HCT116 (cell line): ENCODE measurements around the gene DNM1L. TPM values are rescaled to one million over a fixed set of nuclear protein-coding genes. Genes with fewer than 3 reads are reported as not detected.

Experiments
- ATAC-seq: fragments of 200-7000 bp; cut with Tn5 transposase; 2 replicates; pipeline ENCODE4 v1.9.1; 2020; ENCODE audit warnings: mild to moderate bottlenecking, moderate library complexity
- BruUV-seq: library from RNA; stranded (reverse); fragments of 400-500 nt; replicated peaks from 2 replicates; lab custom pipeline; 2021; lab: Mats Ljungman, UMichigan
- CTCF ChIA-PET: fragments of 300-600 bp; sonication (Branson Sonifier 250); formaldehyde crosslinking; loops from one replicate; lab custom pipeline; 2021; ENCODE audit warnings: antibody characterized with exemption; lab: Charles Lee
- POLR2A ChIA-PET: fragments of 300-600, 350-600 bp; sonication (Branson Sonifier 250); formaldehyde crosslinking; loops from one replicate; lab custom pipeline; 2021; ENCODE audit warnings: antibody characterized with exemption; lab: Charles Lee
- RAD21 ChIA-PET, 2 experiments: fragments of 300-600 bp; sonication (Branson Sonifier 250); formaldehyde crosslinking; loops; one replicate each; lab custom pipeline; 2023; ENCODE audit warnings: low total read pairs in 2 of 2; ENCODE audit not compliant: uncharacterized antibody in 2 of 2, unreplicated experiment in 2 of 2, low non-redundant PET in 1 of 2; lab: Charles Lee
- DNase-seq: peaks from one replicate; pipeline ENCODE4 v3.0.0-alpha.2; 2010; ENCODE audit warnings: low read depth, low spot score
- H2AFZ ChIP-seq: fragments of 200-600 bp; shearing (Covaris generic), sonication (generic); 2 replicates; pipeline ENCODE4 v1.6.1; 2017; ENCODE audit warnings: low read depth, mixed run types, mixed read lengths, antibody characterized with exemption, low read length; ENCODE audit not compliant: poor library complexity, severe bottlenecking
- H3K27ac ChIP-seq: 2 replicates; pipeline ENCODE4 v1.5.1; 2012; ENCODE audit warnings: low read depth, low read length
- H3K27me3 ChIP-seq: fragments of 200-600 bp; sonication (generic); 2 replicates; pipeline ENCODE4 v1.6.1; 2016; ENCODE audit warnings: mixed run types, low read length, mixed read lengths; ENCODE audit not compliant: insufficient read depth
- H3K36me3 ChIP-seq, 2 experiments: fragments of 200-500 bp in 1 of 2; fragments of 200-600 bp in 1 of 2; sonication (Bioruptor generic) in 1 of 2; sonication (generic) in 1 of 2; 2 replicates each; pipeline versions ENCODE4 v1.5.1 to v1.6.1; 2014 to 2016; ENCODE audit warnings: low read length in 2 of 2, inconsistent platforms in 1 of 2, mixed read lengths in 1 of 2, mixed run types in 1 of 2; ENCODE audit not compliant: insufficient read depth in 2 of 2, control insufficient read depth in 1 of 2
- H3K4me1 ChIP-seq, 2 experiments: fragments of 200-600 bp in 1 of 2; sonication (generic) in 1 of 2; 2 replicates each; pipeline versions ENCODE4 v1.5.1 to v1.6.1; 2012 to 2017; ENCODE audit warnings: low read length in 2 of 2, inconsistent platforms in 1 of 2, mild to moderate bottlenecking in 1 of 2, mixed read lengths in 1 of 2, mixed run types in 1 of 2, moderate library complexity in 1 of 2; ENCODE audit not compliant: insufficient read depth in 2 of 2, control insufficient read depth in 1 of 2
- H3K4me2 ChIP-seq: fragments of 200-600 bp; sonication (generic); 2 replicates; pipeline ENCODE4 v1.6.1; 2017; ENCODE audit warnings: mixed run types, low read length, mixed read lengths
- H3K4me3 ChIP-seq, 2 experiments: fragments of 200-600 bp in 1 of 2; sonication (generic) in 1 of 2; replicated peaks in 1 of 2; 2 replicates each; pipeline ENCODE4 v1.5.1; 2011 to 2016; ENCODE audit warnings: low read length in 2 of 2, control low read depth in 1 of 2, low read depth in 1 of 2, mild to moderate bottlenecking in 1 of 2, mixed read lengths in 1 of 2, mixed run types in 1 of 2
- H3K79me2 ChIP-seq: fragments of 200-600 bp; sonication (generic); 2 replicates; pipeline ENCODE4 v1.6.1; 2017; ENCODE audit warnings: mild to moderate bottlenecking, mixed run types, low read length, moderate library complexity, mixed read lengths; ENCODE audit not compliant: insufficient read depth
- H3K9ac ChIP-seq: fragments of 200-600 bp; sonication (generic); 2 replicates; pipeline ENCODE4 v1.6.1; 2016; ENCODE audit warnings: low read length, mixed read lengths
- H3K9me2 ChIP-seq: fragments of 200-600 bp; sonication (generic), shearing (Covaris generic); 2 replicates; pipeline ENCODE4 v1.6.1; 2017; ENCODE audit warnings: mixed run types, mild to moderate bottlenecking, moderate library complexity; ENCODE audit not compliant: insufficient read depth
- H3K9me3 ChIP-seq, 2 experiments: fragments of 200-500 bp in 1 of 2; fragments of 200-600 bp in 1 of 2; sonication (Bioruptor generic) in 1 of 2; sonication (generic) in 1 of 2; 2 replicates each; pipeline ENCODE4 v1.6.1; 2014 to 2017; ENCODE audit warnings: low read length in 2 of 2, mixed read lengths in 2 of 2, inconsistent platforms in 1 of 2, low read depth in 1 of 2, mild to moderate bottlenecking in 1 of 2, mixed run types in 1 of 2, moderate library complexity in 1 of 2; ENCODE audit not compliant: control insufficient read depth in 1 of 2, insufficient read depth in 1 of 2
- H4K20me1 ChIP-seq: fragments of 200-600 bp; sonication (generic), shearing (Covaris generic); 2 replicates; pipeline ENCODE4 v1.6.1; 2017; ENCODE audit warnings: mixed run types, mild to moderate bottlenecking, moderate library complexity; ENCODE audit not compliant: insufficient read depth
- CBX3 ChIP-seq: IDR thresholded peaks from 2 replicates; pipeline ENCODE4 v1.6.1; 2012; ENCODE audit warnings: low read depth
- CEBPB ChIP-seq: IDR thresholded peaks from 2 replicates; pipeline ENCODE4 v1.6.1; 2012; ENCODE audit warnings: low read depth
- ELF1 ChIP-seq: IDR thresholded peaks from 2 replicates; pipeline ENCODE4 v1.6.1; 2012; ENCODE audit warnings: low read depth, borderline replicate concordance
- EZH2 ChIP-seq: fragments of 200-600 bp; sonication (generic); IDR thresholded peaks from 2 replicates; pipeline ENCODE4 v1.6.1; 2017; ENCODE audit warnings: antibody characterized with exemption, mixed run types
- EZH2phosphoT487 ChIP-seq: fragments of 200-600 bp; IDR thresholded peaks from 2 replicates; pipeline ENCODE4 v1.6.1; 2018; ENCODE audit warnings: antibody characterized with exemption, borderline replicate concordance
- JUND ChIP-seq: IDR thresholded peaks from 2 replicates; pipeline ENCODE4 v1.6.1; 2012
- POLR2AphosphoS5 ChIP-seq: IDR thresholded peaks from 2 replicates; pipeline ENCODE4 v1.6.1; 2011; ENCODE audit warnings: mild to moderate bottlenecking, low read depth, low read length, moderate library complexity
- RAD21 ChIP-seq: IDR thresholded peaks from 2 replicates; pipeline ENCODE4 v1.6.1; 2012; ENCODE audit warnings: low read depth, mild to moderate bottlenecking
- SIN3A ChIP-seq: IDR thresholded peaks from 2 replicates; pipeline ENCODE4 v1.6.1; 2012; ENCODE audit warnings: low read depth
- SP1 ChIP-seq: IDR thresholded peaks from 2 replicates; pipeline ENCODE4 v1.6.1; 2012; ENCODE audit warnings: low read depth
- SRF ChIP-seq: IDR thresholded peaks from 2 replicates; pipeline ENCODE4 v1.6.1; 2012; ENCODE audit warnings: low read depth
- TCF7L2 ChIP-seq: IDR thresholded peaks from 2 replicates; pipeline ENCODE4 v1.7.0; 2011; ENCODE audit warnings: borderline replicate concordance, inconsistent platforms; ENCODE audit not compliant: insufficient read depth, insufficient read length; ENCODE audit errors: extremely low read depth
- YY1 ChIP-seq: IDR thresholded peaks from 2 replicates; pipeline ENCODE4 v1.6.1; 2011; ENCODE audit warnings: low read length, low read depth, moderate library complexity, mild to moderate bottlenecking; ENCODE audit not compliant: insufficient replicate concordance; ENCODE audit errors: extremely low read depth
- ZFX ChIP-seq: fragments of 450-650 bp; IDR thresholded peaks from 2 replicates; pipeline ENCODE4 v1.6.1; 2017
- ZNF274 ChIP-seq: fragments of 200-500 bp; sonication (Bioruptor generic); IDR thresholded peaks from 2 replicates; pipeline ENCODE4 v1.6.1; 2014; ENCODE audit warnings: mild to moderate bottlenecking, low read depth, low read length, inconsistent platforms
- intact Hi-C: fragments of 100-400 bp; cut with micrococcal nuclease; formaldehyde crosslinking; loops from 2 replicates; pipeline ENCODE4 v1.10.0; 2022
- total RNA-seq: library from RNA; stranded (reverse); gene quantifications from one replicate; pipeline ENCODE4 v1.2.1, GENCODE V29; 2021; ENCODE audit not compliant: unreplicated experiment
- TF ChIP-seq, protein P1 (sequence below), 3 experiments: fragments of 200-600 bp in 1 of 3; sonication (generic) in 1 of 3; IDR thresholded peaks in 2 of 3; conservative IDR thresholded peaks in 1 of 3; 2 replicates each; pipeline ENCODE4 v1.5.1; 2012 to 2017; ENCODE audit warnings: low read depth in 2 of 3, low read length in 2 of 3, antibody characterized with exemption in 1 of 3, borderline replicate concordance in 1 of 3, control low read depth in 1 of 3, mild to moderate bottlenecking in 1 of 3, mixed read lengths in 1 of 3, mixed run types in 1 of 3, moderate library complexity in 1 of 3; ENCODE audit not compliant: insufficient read depth in 1 of 3
- TF ChIP-seq, protein P2 (sequence below): IDR thresholded peaks from 2 replicates; pipeline ENCODE4 v1.6.1; 2011; ENCODE audit warnings: mild to moderate bottlenecking, low read length, moderate library complexity; ENCODE audit not compliant: insufficient replicate concordance; ENCODE audit errors: extremely low read depth
- TF ChIP-seq, protein P3 (sequence below): IDR thresholded peaks from 2 replicates; pipeline ENCODE4 v1.6.1; 2012

The DNM1L gene
- total RNA-seq, 1 experiment from 2014 or later = 69.7 TPM

DNA sequence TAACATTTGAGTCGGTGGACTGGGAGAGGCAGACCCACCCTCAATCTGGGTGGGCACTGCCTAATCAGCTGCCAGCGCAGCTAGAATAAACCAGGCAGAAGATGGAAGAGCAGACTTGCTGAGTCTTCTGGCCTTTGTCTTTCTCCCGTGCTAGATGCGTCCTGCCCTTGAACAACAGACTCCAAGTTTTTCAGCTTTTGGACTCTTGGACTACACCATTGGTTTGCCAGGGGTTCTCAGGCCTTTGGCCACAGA, 27.2 kb upstream of the DNM1L start:
- H3K79me2 ChIP-seq = no peaks in the 10 kb centered on the region
- H3K27ac ChIP-seq = no peak overlapping the region
- no peak overlapping the region for H3K4me3 ChIP-seq
- H4K20me1 ChIP-seq = no peaks in the 10 kb centered on the region
- 0 out of 4 replicates have a peak, but pooled peaks cover 0 to 3% of the 10 kb centered on the region in 2 experiments for H3K4me1 ChIP-seq
- no peak overlapping the region for H3K9ac ChIP-seq
- BruUV-seq = no TSS peak
- H2AFZ ChIP-seq = no peak overlapping the region
- intact Hi-C loops = no loop called here
- no peaks in the 10 kb centered on the region for H3K36me3 ChIP-seq
- no peak overlapping the region for H3K4me2 ChIP-seq
- no peaks in the 10 kb centered on the region for H3K9me2 ChIP-seq
- DNase-seq = no peak
- no peaks in the 10 kb centered on the region for H3K9me3 ChIP-seq
- RAD21 ChIA-PET = no interaction called here
- TF ChIP-seq SRF (no peak), YY1 (no peak), TCF7L2 (no peak), SP1 (no peak), EZH2phosphoT487 (no peak), ZNF274 (no peak), POLR2AphosphoS5 (no peak), ELF1 (no peak), SIN3A (no peak), JUND (no peak), EZH2 (no peak), ZFX (no peak), CEBPB (no peak), CBX3 (no peak), RAD21 (no peak)
- TF ChIP-seq, protein P1, sequence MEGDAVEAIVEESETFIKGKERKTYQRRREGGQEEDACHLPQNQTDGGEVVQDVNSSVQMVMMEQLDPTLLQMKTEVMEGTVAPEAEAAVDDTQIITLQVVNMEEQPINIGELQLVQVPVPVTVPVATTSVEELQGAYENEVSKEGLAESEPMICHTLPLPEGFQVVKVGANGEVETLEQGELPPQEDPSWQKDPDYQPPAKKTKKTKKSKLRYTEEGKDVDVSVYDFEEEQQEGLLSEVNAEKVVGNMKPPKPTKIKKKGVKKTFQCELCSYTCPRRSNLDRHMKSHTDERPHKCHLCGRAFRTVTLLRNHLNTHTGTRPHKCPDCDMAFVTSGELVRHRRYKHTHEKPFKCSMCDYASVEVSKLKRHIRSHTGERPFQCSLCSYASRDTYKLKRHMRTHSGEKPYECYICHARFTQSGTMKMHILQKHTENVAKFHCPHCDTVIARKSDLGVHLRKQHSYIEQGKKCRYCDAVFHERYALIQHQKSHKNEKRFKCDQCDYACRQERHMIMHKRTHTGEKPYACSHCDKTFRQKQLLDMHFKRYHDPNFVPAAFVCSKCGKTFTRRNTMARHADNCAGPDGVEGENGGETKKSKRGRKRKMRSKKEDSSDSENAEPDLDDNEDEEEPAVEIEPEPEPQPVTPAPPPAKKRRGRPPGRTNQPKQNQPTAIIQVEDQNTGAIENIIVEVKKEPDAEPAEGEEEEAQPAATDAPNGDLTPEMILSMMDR (IDR thresholded peaks at IDR 0.05 in 2 of 3, conservative IDR thresholded peaks at IDR 0.05 in 1 of 3; ENCODE audit: borderline replicate concordance in 1 of 3, insufficient read depth in 1 of 3, low read depth in 2 of 3, low read length in 2 of 3) = no peak
- TF ChIP-seq, protein P2, sequence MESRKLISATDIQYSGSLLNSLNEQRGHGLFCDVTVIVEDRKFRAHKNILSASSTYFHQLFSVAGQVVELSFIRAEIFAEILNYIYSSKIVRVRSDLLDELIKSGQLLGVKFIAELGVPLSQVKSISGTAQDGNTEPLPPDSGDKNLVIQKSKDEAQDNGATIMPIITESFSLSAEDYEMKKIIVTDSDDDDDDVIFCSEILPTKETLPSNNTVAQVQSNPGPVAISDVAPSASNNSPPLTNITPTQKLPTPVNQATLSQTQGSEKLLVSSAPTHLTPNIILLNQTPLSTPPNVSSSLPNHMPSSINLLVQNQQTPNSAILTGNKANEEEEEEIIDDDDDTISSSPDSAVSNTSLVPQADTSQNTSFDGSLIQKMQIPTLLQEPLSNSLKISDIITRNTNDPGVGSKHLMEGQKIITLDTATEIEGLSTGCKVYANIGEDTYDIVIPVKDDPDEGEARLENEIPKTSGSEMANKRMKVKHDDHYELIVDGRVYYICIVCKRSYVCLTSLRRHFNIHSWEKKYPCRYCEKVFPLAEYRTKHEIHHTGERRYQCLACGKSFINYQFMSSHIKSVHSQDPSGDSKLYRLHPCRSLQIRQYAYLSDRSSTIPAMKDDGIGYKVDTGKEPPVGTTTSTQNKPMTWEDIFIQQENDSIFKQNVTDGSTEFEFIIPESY = no peak
- TF ChIP-seq, protein P3, sequence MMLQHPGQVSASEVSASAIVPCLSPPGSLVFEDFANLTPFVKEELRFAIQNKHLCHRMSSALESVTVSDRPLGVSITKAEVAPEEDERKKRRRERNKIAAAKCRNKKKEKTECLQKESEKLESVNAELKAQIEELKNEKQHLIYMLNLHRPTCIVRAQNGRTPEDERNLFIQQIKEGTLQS = no peak
- no peak for ATAC-seq
- POLR2A ChIA-PET = no interaction called here
- H3K27me3 ChIP-seq = no peaks in the 10 kb centered on the region
- CTCF ChIA-PET = no interaction called here
